ENCODE results near the gene DHRS9. TPM values are rescaled to one million over a fixed set of nuclear protein-coding genes. Genes with fewer than 3 reads are reported as not detected.
A peak's percentile ranks its signal among the peaks of the same experiment; 100 is the strongest.

The DHRS9 gene
- total RNA-seq, 2 experiments from 2014 or later = not detected

DNA sequence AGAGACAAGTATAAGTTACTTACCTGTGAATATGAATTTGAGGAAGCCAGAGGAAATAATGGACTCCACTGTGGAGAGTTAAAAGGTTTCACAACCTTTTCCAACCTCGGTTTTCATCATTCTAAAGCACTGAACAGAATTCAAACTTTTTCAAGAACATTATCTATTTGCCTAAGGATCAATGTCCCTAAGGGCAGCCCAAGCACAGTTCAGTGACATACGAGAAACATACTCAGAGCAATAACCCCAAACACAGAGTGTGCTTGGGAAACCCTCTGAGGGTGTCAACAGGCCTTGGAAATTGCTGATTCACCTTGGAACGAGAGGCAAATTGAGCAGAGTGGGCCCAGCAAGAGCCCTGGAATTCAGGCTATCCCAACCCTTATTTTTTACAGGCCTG lies 38.2 kb upstream of the DHRS9 start, which contains the start of gene ABCB11:
ABCB11 (minus strand) TSS at position 123 of the 400 bp plus-strand sequence. CDS start 13,199 bp downstream, outside the sequence.
- Mint-ChIP-seq H3K27ac (no peak within 1 kb of the TSS), H3K27me3 (no peaks in the 10 kb centered on the region), H3K4me1 (ENCODE audit: low read depth) (peaks cover 6% of the 10 kb centered on the region), H3K9me3 (no peaks in the 10 kb centered on the region), H3K4me3 (no peak within 1 kb of the TSS), H3K36me3 (ENCODE audit: low read depth) (no peaks in the 10 kb centered on the region)
- intact Hi-C loops (cut with micrococcal nuclease) = no loop called here
- ChIA-PET POLR2A (no interaction called here), CTCF (no interaction called here)
- no peak for ATAC-seq
- no peak for DNase-seq
- TF ChIP-seq, protein P1, sequence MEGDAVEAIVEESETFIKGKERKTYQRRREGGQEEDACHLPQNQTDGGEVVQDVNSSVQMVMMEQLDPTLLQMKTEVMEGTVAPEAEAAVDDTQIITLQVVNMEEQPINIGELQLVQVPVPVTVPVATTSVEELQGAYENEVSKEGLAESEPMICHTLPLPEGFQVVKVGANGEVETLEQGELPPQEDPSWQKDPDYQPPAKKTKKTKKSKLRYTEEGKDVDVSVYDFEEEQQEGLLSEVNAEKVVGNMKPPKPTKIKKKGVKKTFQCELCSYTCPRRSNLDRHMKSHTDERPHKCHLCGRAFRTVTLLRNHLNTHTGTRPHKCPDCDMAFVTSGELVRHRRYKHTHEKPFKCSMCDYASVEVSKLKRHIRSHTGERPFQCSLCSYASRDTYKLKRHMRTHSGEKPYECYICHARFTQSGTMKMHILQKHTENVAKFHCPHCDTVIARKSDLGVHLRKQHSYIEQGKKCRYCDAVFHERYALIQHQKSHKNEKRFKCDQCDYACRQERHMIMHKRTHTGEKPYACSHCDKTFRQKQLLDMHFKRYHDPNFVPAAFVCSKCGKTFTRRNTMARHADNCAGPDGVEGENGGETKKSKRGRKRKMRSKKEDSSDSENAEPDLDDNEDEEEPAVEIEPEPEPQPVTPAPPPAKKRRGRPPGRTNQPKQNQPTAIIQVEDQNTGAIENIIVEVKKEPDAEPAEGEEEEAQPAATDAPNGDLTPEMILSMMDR (IDR thresholded peaks at IDR 0.05) = no peak

DNA sequence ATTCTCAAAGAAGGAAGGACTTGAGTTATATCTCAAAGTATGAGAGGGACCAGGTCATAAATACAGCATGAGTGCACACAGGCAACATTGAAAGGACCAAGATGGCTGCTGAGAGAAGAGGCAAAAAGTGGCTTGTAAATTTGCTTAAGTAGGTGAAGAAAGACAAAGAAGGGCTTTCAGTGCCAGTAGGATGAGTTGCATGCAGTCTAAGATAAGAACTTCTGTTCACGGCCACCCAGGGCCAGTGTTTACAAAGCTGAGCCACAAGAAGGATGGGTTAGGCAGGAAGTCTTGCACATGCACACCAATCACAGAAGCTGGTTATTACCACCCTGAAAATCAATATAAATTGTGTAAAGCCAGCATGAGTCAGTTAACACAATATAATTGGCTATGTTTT lies 35.1 kb upstream of the DHRS9 start:
- no peaks in the 10 kb centered on the region for H3K27me3 Mint-ChIP-seq
- H3K27ac Mint-ChIP-seq = no peak overlapping the region
- H3K36me3 Mint-ChIP-seq (ENCODE audit: low read depth) = no peaks in the 10 kb centered on the region
- no peak for DNase-seq
- no peak overlapping the region for H3K4me3 Mint-ChIP-seq
- TF ChIP-seq, protein P1 (IDR thresholded peaks at IDR 0.05) = no peak
- no peaks in the 10 kb centered on the region for H3K9me3 Mint-ChIP-seq
- intact Hi-C loops (cut with micrococcal nuclease) = no loop called here
- ATAC-seq = peak; percentile 27
- ChIA-PET CTCF (interaction anchor here (1.3 to 2.0 kb wide), 2 partner anchors 76 to 98 kb away, joined by 3 to 7 read pairs; no protein-coding TSS in a partner anchor), POLR2A (no interaction called here)
- peaks cover 9% of the 10 kb centered on the region for H3K4me1 Mint-ChIP-seq (ENCODE audit: low read depth)

DNA sequence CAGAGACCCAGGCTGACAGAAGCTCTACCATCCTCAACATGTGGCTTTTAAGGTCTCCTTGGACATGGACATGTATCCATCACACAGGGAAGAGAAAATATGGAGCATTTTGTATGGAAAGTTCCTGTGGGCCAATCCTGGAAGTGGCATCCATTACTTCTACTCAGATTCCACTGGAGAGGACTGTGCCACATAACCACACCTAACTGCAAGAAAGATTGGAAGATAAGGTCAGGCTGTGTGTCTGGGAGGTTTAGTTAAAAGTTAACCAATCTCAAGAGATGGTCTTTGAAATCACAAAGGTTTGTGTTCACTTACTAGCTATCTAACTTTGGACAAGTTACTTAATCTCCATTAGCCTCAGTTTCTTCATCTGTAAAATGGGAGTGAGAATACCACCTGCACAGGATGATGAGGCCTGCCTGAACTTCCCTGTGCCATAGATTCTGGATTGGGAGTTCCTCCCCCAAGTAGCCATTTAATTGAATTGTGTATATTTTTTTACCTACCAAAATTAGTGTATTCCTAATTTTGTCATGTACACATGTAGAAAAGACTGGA lies 34.3 kb upstream of the DHRS9 start:
- Mint-ChIP-seq H3K27me3 (no peaks in the 10 kb centered on the region), H3K4me1 (ENCODE audit: low read depth) (peaks cover 11% of the 10 kb centered on the region), H3K27ac (no peak overlapping the region), H3K4me3 (no peak overlapping the region), H3K36me3 (ENCODE audit: low read depth) (no peaks in the 10 kb centered on the region), H3K9me3 (no peaks in the 10 kb centered on the region)
- TF ChIP-seq, protein P1 (IDR thresholded peaks at IDR 0.05) = no peak
- ATAC-seq (no peak), DNase-seq (no peak)
- intact Hi-C loops (cut with micrococcal nuclease) = no loop called here
- ChIA-PET POLR2A (no interaction called here), CTCF (interaction anchor here (2.0 kb wide), 1 partner anchor 75 kb away, joined by 7 read pairs; no protein-coding TSS in a partner anchor)

DNA sequence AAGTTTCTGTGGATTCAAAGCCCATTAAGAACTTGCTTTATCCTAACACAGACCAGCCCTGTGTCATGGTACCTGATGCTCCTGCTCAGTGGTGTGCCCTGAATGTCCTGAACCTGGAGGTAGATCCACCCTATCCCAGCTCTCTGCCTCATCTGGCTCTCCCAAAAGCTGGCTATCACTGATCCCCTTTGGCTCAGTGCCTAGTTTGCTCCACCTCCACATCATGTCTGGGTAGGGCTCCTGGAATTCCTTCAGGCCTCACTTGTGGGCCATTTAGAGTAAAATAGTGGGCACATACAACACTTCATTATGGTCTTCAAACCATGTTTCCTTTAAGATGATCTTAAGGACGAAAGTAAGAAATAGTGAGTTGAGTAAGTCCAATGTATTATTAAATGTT lies 33.5 kb upstream of the DHRS9 start:
- TF ChIP-seq, protein P1 (IDR thresholded peaks at IDR 0.05) = no peak
- no peaks in the 10 kb centered on the region for H3K36me3 Mint-ChIP-seq (ENCODE audit: low read depth)
- intact Hi-C loops (cut with micrococcal nuclease) = no loop called here
- no peak overlapping the region for H3K4me3 Mint-ChIP-seq
- CTCF ChIA-PET = no interaction called here
- ATAC-seq (no peak), DNase-seq (no peak)
- peaks cover under 1% of the 10 kb centered on the region for H3K9me3 Mint-ChIP-seq
- H3K27me3 Mint-ChIP-seq = no peaks in the 10 kb centered on the region
- H3K27ac Mint-ChIP-seq = no peak overlapping the region
- POLR2A ChIA-PET = no interaction called here
- peaks cover 12% of the 10 kb centered on the region for H3K4me1 Mint-ChIP-seq (ENCODE audit: low read depth)

GRCh38 chr2:169036736-169037440 lies 32.5 kb upstream of the DHRS9 start:
- CTCF ChIA-PET = no interaction called here
- TF ChIP-seq, protein P1 (IDR thresholded peaks at IDR 0.05) = no peak
- DNase-seq = no peak
- intact Hi-C loops (cut with micrococcal nuclease) = no loop called here
- Mint-ChIP-seq H3K27ac (no peak overlapping the region), H3K36me3 (ENCODE audit: low read depth) (no peaks in the 10 kb centered on the region), H3K27me3 (no peaks in the 10 kb centered on the region), H3K9me3 (peaks cover 8% of the 10 kb centered on the region), H3K4me3 (no peak overlapping the region), H3K4me1 (ENCODE audit: low read depth) (peaks cover 17% of the 10 kb centered on the region)
- POLR2A ChIA-PET = no interaction called here
- no peak for ATAC-seq
